ENCODE data around the gene BNIP2. TPM values are rescaled to one million over a fixed set of nuclear protein-coding genes. Genes with fewer than 3 reads are reported as not detected.

BNIP2 gene
- total RNA-seq, 4 donors from 2014 or later = 82.1 to 138 (median 112) TPM

- Histone ChIP-seq H3K4me3 (no peak overlapping the region), H3K9me3 (no peaks in the 10 kb centered on the region), H3K4me1 (no peaks in the 10 kb centered on the region), H3K27ac (no peak overlapping the region), H3K36me3 (no peaks in the 10 kb centered on the region), H3K27me3 (no peaks in the 10 kb centered on the region)
- TF ChIP-seq CTCF (IDR thresholded peaks at IDR 0.05) = no peak
- TF ChIP-seq POLR2A (IDR thresholded peaks at IDR 0.05) = no peak
- no peak for DNase-seq
- intact Hi-C loops (cut with DNase I; ENCODE audit: low total_unique reads) = no loop called here
These were observed 26.9 kb downstream of the BNIP2 start for GRCh38 chr15:59662260-59662659.

GRCh38 chr15:59659366-59659765 is 29.8 kb downstream of the BNIP2 start:
- H3K27ac ChIP-seq = no peak overlapping the region
- no peaks in the 10 kb centered on the region for H3K9me3 ChIP-seq
- intact Hi-C loops (cut with DNase I; ENCODE audit: low total_unique reads) = no loop called here
- H3K4me1 ChIP-seq = peaks cover 0 to 4% of the 10 kb centered on the region in 2 donors
- no peaks in the 10 kb centered on the region for H3K27me3 ChIP-seq
- no peaks in the 10 kb centered on the region for H3K36me3 ChIP-seq
- no peak for TF ChIP-seq POLR2A (IDR thresholded peaks at IDR 0.05)
- TF ChIP-seq CTCF (IDR thresholded peaks at IDR 0.05) = no peak
- H3K4me3 ChIP-seq = no peak overlapping the region
- DNase-seq = no peak

GRCh38 chr15:59657635-59658125 is 31.4 kb downstream of the BNIP2 start:
- TF ChIP-seq CTCF (IDR thresholded peaks at IDR 0.05) (no peak), POLR2A (IDR thresholded peaks at IDR 0.05) (no peak)
- H3K27me3 ChIP-seq = no peaks in the 10 kb centered on the region
- intact Hi-C loops (cut with DNase I; ENCODE audit: low total_unique reads) = no loop called here
- H3K4me3 ChIP-seq = peak overlapping the region; percentile 72 to 84
- no peaks in the 10 kb centered on the region for H3K9me3 ChIP-seq
- peaks cover 0 to 4% of the 10 kb centered on the region in 2 donors for H3K4me1 ChIP-seq
- peak overlapping the region; percentile 38 to 87 for H3K27ac ChIP-seq
- DNase-seq = peak; percentile 16 to 20
- H3K36me3 ChIP-seq = no peaks in the 10 kb centered on the region

GRCh38 chr15:59656897-59657634 is 32.1 kb downstream of the BNIP2 start, which contains the start of gene GTF2A2:
TSS of gene GTF2A2 (minus strand) at chr15:59657515. CDS start at chr15:59652277, 5,238 bp downstream.
- DNase-seq = peak; percentile 91 to 92
- Histone ChIP-seq H3K9me3 (no peaks in the 10 kb centered on the region), H3K4me3 (peak within 1 kb of the TSS; percentile 72 to 84), H3K4me1 (peaks cover 0 to 4% of the 10 kb centered on the region in 2 donors), H3K27me3 (no peaks in the 10 kb centered on the region), H3K36me3 (no peaks in the 10 kb centered on the region), H3K27ac (peak within 1 kb of the TSS; percentile 72 to 87)
- intact Hi-C loops (cut with DNase I; ENCODE audit: low total_unique reads) = no loop called here
- no peak for TF ChIP-seq CTCF (IDR thresholded peaks at IDR 0.05)
- peak; percentile 59 to 68 for TF ChIP-seq POLR2A (IDR thresholded peaks at IDR 0.05)

- Histone ChIP-seq H3K36me3 (no peaks in the 10 kb centered on the region), H3K27me3 (no peaks in the 10 kb centered on the region), H3K4me3 (no peak overlapping the region), H3K9me3 (no peaks in the 10 kb centered on the region), H3K4me1 (peaks cover 0 to 4% of the 10 kb centered on the region in 2 donors), H3K27ac (no peak overlapping the region)
- no peak for DNase-seq
- intact Hi-C loops (cut with DNase I; ENCODE audit: low total_unique reads) = no loop called here
- TF ChIP-seq CTCF (IDR thresholded peaks at IDR 0.05) (no peak), POLR2A (IDR thresholded peaks at IDR 0.05) (no peak)
These were observed 35.1 kb downstream of the BNIP2 start for GRCh38 chr15:59654046-59654445.

Measured in uterus (tissue), 4 donors.